Right hindlimb (tissue), 1 donor: ENCODE data around the gene GZMA.
"Not testable (repeated sequence)": the region's sequence is repeated elsewhere in the genome, so short reads cannot be mapped to it uniquely, and the experiment has no call there.

Source experiments
- DNase-seq: peaks from one replicate; pipeline ENCODE4 v3.0.0-alpha.2; 2018

Gene GZMA

GRCh38 chr5:55102348-55102747, at the start of gene GZMA:
TSS of gene GZMA (plus strand) at chr5:55102646. CDS start at chr5:55102683, 37 bp downstream.
- no peak for DNase-seq

- DNase-seq: no peak
Measured at GRCh38 chr5:55055183-55055582, 47.3 kb upstream of the GZMA start.

- no peak for DNase-seq
Measured at GRCh38 chr5:55062039-55062779, 40.2 kb upstream of the GZMA start.

GRCh38 chr5:55063220-55063863, 39.1 kb upstream of the GZMA start:
- DNase-seq: no peak

GRCh38 chr5:55063899-55064298, 38.5 kb upstream of the GZMA start:
- no peak for DNase-seq

- DNase-seq: no peak
Measured at GRCh38 chr5:55064523-55064922, 37.9 kb upstream of the GZMA start.

GRCh38 chr5:55066277-55066676, 36.2 kb upstream of the GZMA start:
- no peak for DNase-seq

GRCh38 chr5:55070968-55071367, 31.5 kb upstream of the GZMA start:
- no peak for DNase-seq

GRCh38 chr5:55071413-55071812, 31.0 kb upstream of the GZMA start:
- no peak for DNase-seq

- no peak for DNase-seq
Measured at GRCh38 chr5:55072666-55073065, 29.8 kb upstream of the GZMA start.

GRCh38 chr5:55073211-55073610, 29.2 kb upstream of the GZMA start:
- DNase-seq: no peak

- no peak for DNase-seq
Measured at GRCh38 chr5:55081541-55081940, 20.9 kb upstream of the GZMA start.

- DNase-seq: not testable (repeated sequence)
Measured at GRCh38 chr5:55089301-55089700, 13.1 kb upstream of the GZMA start.

- DNase-seq: not testable (repeated sequence)
Measured at GRCh38 chr5:55091011-55091410, 11.4 kb upstream of the GZMA start.

- no peak for DNase-seq
Measured at GRCh38 chr5:55096182-55096581, 6.3 kb upstream of the GZMA start.

GRCh38 chr5:55096861-55097260, 5.6 kb upstream of the GZMA start:
- no peak for DNase-seq

GRCh38 chr5:55101148-55101547, 1.3 kb upstream of the GZMA start:
- DNase-seq: not testable (repeated sequence)

GRCh38 chr5:55101556-55102276, 730 bp upstream of the GZMA start:
- DNase-seq: no peak

GRCh38 chr5:55104036-55104772, 1.8 kb downstream of the GZMA start:
- DNase-seq: no peak

- DNase-seq: no peak
Measured at GRCh38 chr5:55104946-55105701, 2.7 kb downstream of the GZMA start.

GRCh38 chr5:55105976-55106375, 3.5 kb downstream of the GZMA start:
- DNase-seq: not testable (repeated sequence)

GRCh38 chr5:55108661-55109060, 6.2 kb downstream of the GZMA start:
- no peak for DNase-seq
